Thyroid gland (tissue), 4 donors: ENCODE data around the gene SLC22A7.

Experiments used
- CTCF ChIP-seq, 6 experiments: fragments of 200-600 bp in 3 of 6; fragments of 450-650 bp in 3 of 6; sonication (generic) in 3 of 6; IDR thresholded peaks; one replicate each; pipeline ENCODE4 v1.5.1; 2016 to 2019; ENCODE audit warnings: antibody characterized with exemption in 6 of 6, mild to moderate bottlenecking in 2 of 6, inconsistent platforms in 1 of 6, moderate library complexity in 1 of 6
- POLR2A ChIP-seq, 2 donors: fragments of 450-650 bp; IDR thresholded peaks; one replicate each; pipeline ENCODE4 v1.6.1; 2017; ENCODE audit warnings: antibody characterized with exemption in 2 of 2, mild to moderate bottlenecking in 2 of 2, moderate library complexity in 1 of 2

- TF ChIP-seq CTCF (IDR thresholded peaks at IDR 0.05) (no peak), POLR2A (IDR thresholded peaks at IDR 0.05) (no peak)
These were observed 4.4 kb upstream of the SLC22A7 start for GRCh38 chr6:43293698-43294097.
